Breast epithelium (tissue), 3 donors: ENCODE results near the gene TECTA.

Experiments
- POLR2A ChIP-seq: fragments of 450-650 bp; IDR thresholded peaks from one replicate; pipeline ENCODE4 v1.6.1; 2016; ENCODE audit warnings: antibody characterized with exemption, mild to moderate bottlenecking, moderate library complexity
- POLR2AphosphoS5 ChIP-seq, 3 donors: sonication (generic); formaldehyde crosslinking; IDR thresholded peaks; one replicate each; pipeline ENCODE4 v1.6.1; 2017; ENCODE audit warnings: antibody characterized with exemption in 3 of 3
- TF ChIP-seq, protein P1 (sequence below), 3 donors: fragments of 450-650 bp; IDR thresholded peaks; one replicate each; pipeline ENCODE4 v1.5.1; 2016 to 2017; ENCODE audit warnings: antibody characterized with exemption in 3 of 3, mild to moderate bottlenecking in 3 of 3, moderate library complexity in 3 of 3

DNA sequence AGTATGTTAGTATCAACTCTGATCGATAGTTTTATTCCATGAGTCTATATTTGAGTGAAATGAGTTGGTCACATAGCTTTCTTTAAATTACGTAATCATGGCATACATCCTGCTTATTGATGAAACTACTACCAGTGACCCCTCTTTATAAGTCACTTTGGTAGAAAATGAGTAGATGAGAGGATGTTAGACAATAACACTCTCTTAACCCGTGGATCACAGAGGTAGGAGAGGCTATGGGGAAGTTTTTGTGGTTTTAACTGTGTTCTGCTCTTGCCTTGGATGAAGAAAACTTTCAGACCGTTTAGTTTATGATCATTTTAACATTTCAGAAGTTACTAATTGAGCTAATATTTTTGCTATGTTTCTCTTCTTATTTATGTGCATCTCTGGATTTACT lies 43.1 kb upstream of the TECTA start:
- no peak for TF ChIP-seq POLR2A
- TF ChIP-seq, protein P1, sequence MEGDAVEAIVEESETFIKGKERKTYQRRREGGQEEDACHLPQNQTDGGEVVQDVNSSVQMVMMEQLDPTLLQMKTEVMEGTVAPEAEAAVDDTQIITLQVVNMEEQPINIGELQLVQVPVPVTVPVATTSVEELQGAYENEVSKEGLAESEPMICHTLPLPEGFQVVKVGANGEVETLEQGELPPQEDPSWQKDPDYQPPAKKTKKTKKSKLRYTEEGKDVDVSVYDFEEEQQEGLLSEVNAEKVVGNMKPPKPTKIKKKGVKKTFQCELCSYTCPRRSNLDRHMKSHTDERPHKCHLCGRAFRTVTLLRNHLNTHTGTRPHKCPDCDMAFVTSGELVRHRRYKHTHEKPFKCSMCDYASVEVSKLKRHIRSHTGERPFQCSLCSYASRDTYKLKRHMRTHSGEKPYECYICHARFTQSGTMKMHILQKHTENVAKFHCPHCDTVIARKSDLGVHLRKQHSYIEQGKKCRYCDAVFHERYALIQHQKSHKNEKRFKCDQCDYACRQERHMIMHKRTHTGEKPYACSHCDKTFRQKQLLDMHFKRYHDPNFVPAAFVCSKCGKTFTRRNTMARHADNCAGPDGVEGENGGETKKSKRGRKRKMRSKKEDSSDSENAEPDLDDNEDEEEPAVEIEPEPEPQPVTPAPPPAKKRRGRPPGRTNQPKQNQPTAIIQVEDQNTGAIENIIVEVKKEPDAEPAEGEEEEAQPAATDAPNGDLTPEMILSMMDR (IDR thresholded peaks at IDR 0.05), result no peak
- TF ChIP-seq POLR2AphosphoS5 (IDR thresholded peaks at IDR 0.05), result no peak
